H1 (cell line): Measurements from ENCODE around the gene RAPGEF1.

Experiments
- EZH2 ChIP-seq: fragments of 200-600 bp; sonication (generic); IDR thresholded peaks from 2 replicates; pipeline ENCODE4 v1.7.1; 2012; ENCODE audit warnings: low read depth, mild to moderate bottlenecking, moderate library complexity, low read length, inconsistent platforms; ENCODE audit not compliant: severe bottlenecking
- ZNF274 ChIP-seq: IDR thresholded peaks from 2 replicates; pipeline ENCODE4 v1.7.0; 2012; ENCODE audit warnings: low read length, borderline replicate concordance; ENCODE audit errors: extremely low read depth

GRCh38 chr9:131627326-131627647 is 112.6 kb downstream of the RAPGEF1 start:
- TF ChIP-seq EZH2 (no peak), ZNF274 (no peak)
